H54 (cell line): ENCODE measurements around the gene RAMP2.

Source experiments
- DNase-seq: peaks from one replicate; pipeline ENCODE4 v3.0.0; 2011; ENCODE audit warnings: low spot score, mixed read lengths; ENCODE audit not compliant: insufficient read length
- FAIRE-seq: peaks from 3 replicates; lab custom pipeline; 2011; peaks lifted over from hg19 to GRCh38; lab: Jason Lieb, UNC
- POLR2A ChIP-seq: IDR thresholded peaks from 2 replicates; pipeline ENCODE4 v1.6.1; 2011; ENCODE audit warnings: low read depth, mild to moderate bottlenecking, low read length

The RAMP2 gene

GRCh38 chr17:42779936-42780850, 19.2 kb downstream of the RAMP2 start, which contains the start of gene WNK4:
WNK4 (plus strand) TSS chr17:42780610; CDS start chr17:42780699, 89 bp downstream.
- no peak for FAIRE-seq
- DNase-seq, result peak; percentile 80
- peak; percentile 41; the same call in 1 of the 2 replicates for TF ChIP-seq POLR2A

GRCh38 chr17:42780851-42781638, 20.0 kb downstream of the RAMP2 start:
- no peak for TF ChIP-seq POLR2A
- DNase-seq, result no peak
- FAIRE-seq, result no peak

- DNase-seq (no peak), FAIRE-seq (no peak)
- no peak for TF ChIP-seq POLR2A
These were observed 20.7 kb downstream of the RAMP2 start for GRCh38 chr17:42781639-42782165.

GRCh38 chr17:42782166-42783061, 21.4 kb downstream of the RAMP2 start:
- no peak for DNase-seq
- FAIRE-seq, result no peak
- no peak for TF ChIP-seq POLR2A

- peak; percentile 82 for DNase-seq
- peak; percentile 81 for FAIRE-seq
- TF ChIP-seq POLR2A, result no peak
These were observed 22.2 kb downstream of the RAMP2 start for GRCh38 chr17:42783062-42783790.

GRCh38 chr17:42783791-42784138, 22.7 kb downstream of the RAMP2 start:
- FAIRE-seq, result no peak
- TF ChIP-seq POLR2A, result no peak

GRCh38 chr17:42784409-42784808, 23.4 kb downstream of the RAMP2 start:
- TF ChIP-seq POLR2A, result no peak
- FAIRE-seq (no peak), DNase-seq (no peak)

More at GRCh38 chr17:42783791-42784138, 22.7 kb downstream of the RAMP2 start:
- DNase-seq, result no peak

- DNase-seq (no peak), FAIRE-seq (no peak)
- no peak for TF ChIP-seq POLR2A
These were observed 24.0 kb downstream of the RAMP2 start for GRCh38 chr17:42784811-42785592.

GRCh38 chr17:42787266-42787665, 26.2 kb downstream of the RAMP2 start:
- TF ChIP-seq POLR2A, result no peak
- no peak for FAIRE-seq

GRCh38 chr17:42791948-42792347, 30.9 kb downstream of the RAMP2 start:
- no peak for FAIRE-seq
- TF ChIP-seq POLR2A, result no peak
- DNase-seq, result no peak

More at GRCh38 chr17:42787266-42787665, 26.2 kb downstream of the RAMP2 start:
- DNase-seq, result no peak

GRCh38 chr17:42792545-42792944, 31.5 kb downstream of the RAMP2 start:
- no peak for TF ChIP-seq POLR2A
- DNase-seq (no peak), FAIRE-seq (no peak)

GRCh38 chr17:42795061-42795460, 34.0 kb downstream of the RAMP2 start:
- no peak for TF ChIP-seq POLR2A
- FAIRE-seq (no peak), DNase-seq (no peak)
